Measurements from ENCODE around the gene DNAJA4. TPM values are rescaled to one million over a fixed set of nuclear protein-coding genes. Genes with fewer than 3 reads are reported as not detected.

The DNAJA4 gene
- 3.9 and 5.6 TPM in 2 replicates for total RNA-seq

- peak; percentile 66 for DNase-seq
These were observed at the start of gene DNAJA4 for GRCh38 chr15:78264304-78265136. TSS of gene DNAJA4 (plus strand) at chr15:78264562. CDS start at chr15:78264764, 202 bp downstream.

- no peak for DNase-seq
These were observed 47.9 kb upstream of the DNAJA4 start for GRCh38 chr15:78216276-78217104.

DNA sequence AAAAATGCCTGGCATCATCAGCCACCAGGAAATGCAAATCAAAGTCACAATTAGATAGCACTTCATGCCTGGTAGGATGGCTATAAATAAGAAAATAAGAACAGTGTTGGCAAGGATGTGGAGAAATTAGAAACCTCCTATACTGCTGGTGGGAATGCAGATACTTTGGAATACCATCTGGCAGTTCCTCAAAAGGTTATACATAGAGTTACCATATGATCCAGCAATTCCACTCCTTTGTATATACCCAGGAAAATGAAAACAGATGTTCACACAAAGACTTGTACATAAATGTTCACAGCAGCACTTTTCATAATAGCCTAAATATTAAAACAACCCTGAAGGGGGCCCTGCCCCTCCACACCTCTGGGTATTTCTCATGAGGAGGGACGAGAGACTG is 43.6 kb upstream of the DNAJA4 start:
- no peak for DNase-seq

- DNase-seq: no peak
These were observed 41.5 kb upstream of the DNAJA4 start for GRCh38 chr15:78222745-78223395.

DNA sequence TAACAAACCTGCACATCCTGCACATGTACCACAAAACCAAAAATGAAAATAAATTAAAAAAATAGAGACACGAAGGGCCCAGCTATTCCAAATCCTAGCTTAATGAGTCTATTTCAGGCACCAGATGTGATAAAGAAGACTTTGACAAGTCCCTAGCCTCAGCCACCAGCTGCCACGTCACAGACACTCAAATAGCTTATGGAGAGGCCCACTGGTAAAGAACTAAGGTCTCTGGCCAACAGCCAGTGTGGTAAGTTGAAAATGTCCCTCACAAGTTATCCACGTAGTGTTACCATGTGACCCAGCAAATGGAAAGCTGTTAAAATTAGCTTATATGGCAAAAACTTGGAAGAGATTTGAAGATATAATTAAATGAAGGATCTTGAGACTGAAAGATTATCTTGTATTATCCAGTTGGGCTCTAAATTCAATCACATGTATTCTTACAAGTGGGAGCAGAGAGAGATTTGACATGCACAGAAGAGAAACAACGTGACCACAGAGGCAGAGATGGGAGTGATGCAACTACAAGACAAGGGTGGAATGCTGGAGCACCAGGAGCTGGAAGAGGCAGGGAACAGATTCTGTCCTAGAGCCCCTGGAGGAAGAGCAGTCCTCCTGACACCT is 40.9 kb upstream of the DNAJA4 start:
- DNase-seq: no peak

- DNase-seq: no peak
These were observed 40.3 kb upstream of the DNAJA4 start for GRCh38 chr15:78224023-78224411.

GRCh38 chr15:78225783-78226541 is 38.4 kb upstream of the DNAJA4 start:
- DNase-seq: no peak

GRCh38 chr15:78228356-78228996 is 35.9 kb upstream of the DNAJA4 start:
- no peak for DNase-seq

- no peak for DNase-seq
These were observed 34.6 kb upstream of the DNAJA4 start for GRCh38 chr15:78229431-78230406.

DNA sequence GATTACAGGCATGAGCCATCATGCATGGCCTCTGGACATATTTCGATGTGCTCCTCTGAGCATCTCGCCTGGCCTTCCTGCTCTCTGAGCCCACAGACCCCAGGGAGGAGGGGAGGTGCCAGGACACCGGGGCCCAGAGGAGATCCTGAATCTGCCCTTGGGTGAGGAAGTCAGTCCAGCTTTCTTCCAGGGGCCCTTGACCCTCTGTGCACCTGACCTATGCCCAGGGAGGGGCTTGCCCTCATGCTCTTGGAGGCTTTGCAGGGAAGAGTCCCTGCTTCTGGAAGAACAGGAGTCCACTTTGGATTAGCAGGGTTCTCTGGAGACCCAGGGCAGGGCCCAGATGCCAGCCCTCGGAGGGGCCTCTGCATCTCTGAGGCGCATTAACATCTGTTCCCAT is 31.4 kb upstream of the DNAJA4 start:
- no peak for DNase-seq

DNA sequence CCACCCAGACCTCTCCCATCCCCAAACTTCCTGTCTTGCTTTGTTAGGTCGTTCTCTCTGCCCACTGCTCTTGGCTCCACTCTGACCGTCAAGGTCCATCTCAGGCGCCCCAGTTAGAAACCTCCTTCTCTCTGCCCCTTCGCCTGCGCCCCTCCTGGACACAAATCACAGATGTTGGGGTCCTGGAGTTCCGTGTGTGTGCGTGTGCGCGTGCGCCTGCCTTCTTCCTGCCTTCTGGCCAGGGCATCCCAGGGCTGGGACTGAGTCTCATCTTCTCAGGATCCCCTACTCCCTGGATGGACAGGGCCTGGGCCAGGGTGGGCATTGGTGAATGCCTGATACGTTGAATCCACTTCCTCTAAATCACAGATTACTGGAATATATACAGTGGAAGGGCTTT is 30.9 kb upstream of the DNAJA4 start:
- no peak for DNase-seq

- no peak for DNase-seq
These were observed 29.8 kb upstream of the DNAJA4 start, which contains the start of gene ACSBG1 for GRCh38 chr15:78234515-78235040. TSS of gene ACSBG1 (minus strand) at chr15:78234565. CDS start at chr15:78234501, 64 bp downstream.

DNA sequence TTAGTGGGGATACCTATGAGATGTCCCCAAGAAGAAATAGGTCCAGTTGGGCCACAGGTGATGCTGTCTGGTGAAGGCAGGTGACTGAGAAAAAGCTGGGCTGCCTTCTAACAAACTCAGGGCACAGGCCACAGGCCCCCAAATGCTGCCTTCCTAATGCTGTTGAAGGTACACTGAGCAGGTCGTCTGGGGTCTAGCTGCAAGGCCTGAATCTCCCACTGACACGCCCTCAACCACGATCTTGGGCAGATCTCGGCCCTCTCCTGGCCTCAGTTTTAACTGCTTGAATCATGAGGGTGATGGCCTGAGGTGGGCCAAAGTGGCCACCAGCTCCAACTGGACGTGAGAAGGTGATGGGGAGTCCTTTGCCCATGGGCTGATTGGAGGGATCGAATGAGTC is 27.9 kb upstream of the DNAJA4 start:
- DNase-seq: no peak

DNA sequence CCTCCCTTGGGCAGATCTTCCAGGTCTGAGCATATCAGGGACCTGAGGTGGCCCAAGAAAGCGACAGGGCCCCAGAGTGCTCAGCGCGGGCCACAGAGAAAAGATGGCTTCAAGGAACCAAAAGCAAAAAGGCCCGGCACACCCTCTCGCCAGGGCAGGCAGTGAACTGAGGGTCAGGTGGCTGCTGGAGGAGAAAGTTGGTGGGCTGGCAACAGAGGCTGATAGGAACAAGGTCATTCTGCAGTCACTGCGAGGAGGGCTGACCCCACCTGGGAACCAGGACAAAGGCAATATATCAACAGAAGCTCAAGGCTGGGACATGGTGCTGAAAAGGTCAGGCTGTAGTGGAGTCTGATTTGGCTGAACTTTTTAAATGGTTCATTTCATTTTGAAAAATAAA is 27.2 kb upstream of the DNAJA4 start:
- no peak for DNase-seq

- no peak for DNase-seq
These were observed 24.6 kb upstream of the DNAJA4 start for GRCh38 chr15:78239811-78240210.

- DNase-seq: peak; percentile 82
These were observed 23.3 kb upstream of the DNAJA4 start for GRCh38 chr15:78241017-78241416.

GRCh38 chr15:78242128-78242527 is 22.2 kb upstream of the DNAJA4 start:
- peak; percentile 39 for DNase-seq

GRCh38 chr15:78243058-78243457 is 21.3 kb upstream of the DNAJA4 start:
- no peak for DNase-seq

DNA sequence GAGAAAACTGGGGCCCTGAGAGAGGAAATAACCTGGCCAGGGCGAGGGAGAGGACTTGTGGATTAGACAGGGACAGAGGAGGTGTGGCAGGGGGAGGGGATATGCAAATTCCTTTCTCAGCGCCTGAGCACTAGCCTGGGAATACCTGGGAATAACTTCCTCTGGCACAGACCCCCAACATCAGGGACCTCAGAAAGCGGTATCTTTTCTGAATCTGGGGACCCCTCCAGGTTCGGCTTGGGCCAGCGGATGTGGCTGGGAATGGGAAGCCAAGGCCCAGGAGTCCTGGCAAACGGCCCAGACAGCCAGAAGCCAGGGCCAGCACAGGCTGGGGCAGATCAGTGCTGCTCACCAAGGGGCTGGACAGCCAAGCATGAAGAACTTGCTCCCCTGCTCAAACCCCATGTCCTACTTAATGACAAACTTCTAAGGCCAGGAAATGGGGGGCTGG is 20.8 kb upstream of the DNAJA4 start:
- DNase-seq: peak; percentile 55

DNA sequence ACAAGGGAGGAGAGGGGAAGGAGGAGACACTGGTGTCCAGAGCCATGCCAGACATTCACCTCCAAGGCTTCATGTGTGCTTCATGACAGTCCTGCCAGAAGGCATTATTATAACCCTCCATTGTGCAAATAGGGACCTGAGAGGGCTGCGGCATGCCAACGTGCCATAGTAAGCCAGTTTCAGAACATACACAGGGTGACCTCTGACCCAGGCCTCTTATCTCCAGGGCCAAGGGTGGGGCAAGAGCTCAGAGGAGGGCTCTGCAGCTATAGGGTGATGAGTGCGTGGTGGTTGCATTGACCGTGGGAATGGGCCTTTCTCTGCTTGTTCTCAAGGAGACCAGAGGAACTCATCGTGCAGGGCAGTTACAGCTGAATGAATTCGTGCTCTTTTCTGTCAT is 20.3 kb upstream of the DNAJA4 start:
- DNase-seq: no peak

All from dermis blood vessel endothelial cell (primary cell).